ENCODE data around the gene AP1S1. TPM values are rescaled to one million over a fixed set of nuclear protein-coding genes. Genes with fewer than 3 reads are reported as not detected.

The AP1S1 gene
- total RNA-seq, 2 experiments from 2014 or later = 46.7 to 50.0 TPM

DNA sequence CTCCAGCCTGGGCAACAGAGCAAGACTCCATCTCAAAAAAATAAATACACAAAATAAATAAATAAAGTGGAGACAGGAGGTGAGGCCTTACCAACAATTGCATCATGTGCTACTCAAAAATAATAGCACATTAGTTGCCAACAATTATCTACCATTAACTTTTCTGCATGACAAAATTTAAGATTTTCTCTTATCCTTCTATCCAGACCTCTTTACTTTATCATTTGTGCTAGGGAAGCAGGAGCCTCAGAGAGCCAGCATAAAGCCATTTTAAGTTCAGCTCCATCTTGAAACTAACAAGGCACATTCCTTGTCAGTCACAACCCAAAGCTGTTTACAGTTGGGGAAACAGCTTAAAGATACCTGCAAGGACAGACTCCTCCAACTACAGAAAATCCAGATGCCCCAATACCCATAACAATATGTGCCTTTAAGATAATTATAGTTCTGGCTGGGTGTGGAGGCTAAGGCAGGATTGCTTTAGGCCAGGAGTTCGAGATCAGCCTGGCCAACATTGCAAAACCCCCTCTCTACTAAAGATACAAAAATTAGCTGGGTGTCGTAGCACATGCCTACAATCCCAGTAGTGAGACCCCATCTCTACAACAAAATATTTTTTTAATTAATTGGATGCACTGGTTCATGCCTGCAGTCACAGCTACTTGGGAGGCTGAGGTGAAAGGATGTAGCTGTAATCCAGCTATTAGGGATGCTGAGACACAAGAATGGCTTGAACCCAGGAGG is 2.2 kb upstream of the AP1S1 start:
- Mint-ChIP-seq H3K4me1 (peaks cover 21% of the 10 kb centered on the region), H3K9me3 (no peaks in the 10 kb centered on the region), H3K4me3 (no peak overlapping the region), H3K36me3 (ENCODE audit: low read depth) (peaks cover 5% of the 10 kb centered on the region), H3K27me3 (peaks cover 23% of the 10 kb centered on the region), H3K27ac (no peak overlapping the region)
- no peak for DNase-seq
- CTCF ChIA-PET = interaction anchor here (0.8 to 3.1 kb wide), 5 partner anchors 10 to 131 kb away, joined by 3 to 55 read pairs (median 3); partner anchors contain the start of gene ZNHIT1
- POLR2A ChIA-PET = interaction anchor here (0.7 kb wide), 1 partner anchor 11 kb away, joined by 4 read pairs; no protein-coding TSS in a partner anchor

DNA sequence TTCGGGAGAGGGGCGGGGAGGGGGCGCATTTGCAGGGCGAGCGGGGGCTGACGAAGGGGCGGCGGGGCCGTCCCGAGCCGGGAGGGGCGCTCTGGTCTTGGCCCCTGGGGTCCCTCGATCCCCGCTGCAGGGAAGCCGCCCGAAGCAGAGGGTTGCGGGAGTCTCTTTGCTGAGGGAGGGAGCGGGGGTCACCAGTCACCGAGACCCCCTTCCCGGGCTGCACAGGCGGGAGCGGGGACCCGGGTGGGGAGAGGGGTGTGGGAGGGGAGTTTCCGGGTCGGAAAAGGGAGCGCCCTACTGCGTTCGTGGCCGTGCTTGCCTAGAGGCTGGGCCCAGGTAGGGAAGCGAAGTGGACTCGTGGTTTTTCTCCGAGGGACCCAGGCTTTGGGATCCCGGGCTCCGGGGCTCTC is 422 bp downstream of the AP1S1 start:
- Mint-ChIP-seq H3K27ac (no peak overlapping the region), H3K27me3 (peaks cover 8% of the 10 kb centered on the region), H3K4me1 (peaks cover 16% of the 10 kb centered on the region), H3K36me3 (ENCODE audit: low read depth) (peaks cover 15% of the 10 kb centered on the region), H3K4me3 (peak overlapping the region; percentile 79), H3K9me3 (no peaks in the 10 kb centered on the region)
- ChIA-PET CTCF (interaction anchor here (0.7 to 5.3 kb wide), 7 partner anchors 11 to 90 kb away, joined by 3 to 55 read pairs (median 8); partner anchors contain the start of genes FIS1, PLOD3, VGF and ZNHIT1), POLR2A (interaction anchor here (1.0 to 1.5 kb wide), 3 partner anchors 63 to 280 kb away, joined by 3 to 4 read pairs (median 3); partner anchors contain the start of genes PLOD3, SRRT, TRIM56 and ZNHIT1)
- no peak for DNase-seq

- H3K36me3 Mint-ChIP-seq (ENCODE audit: low read depth) = peaks cover 20% of the 10 kb centered on the region
- H3K9me3 Mint-ChIP-seq = no peaks in the 10 kb centered on the region
- H3K4me1 Mint-ChIP-seq = peaks cover 16% of the 10 kb centered on the region
- CTCF ChIA-PET = interaction anchor here (0.6 to 5.3 kb wide), 10 partner anchors 10 to 243 kb away, joined by 3 to 47 read pairs (median 5); partner anchors contain the start of genes FIS1, PLOD3, VGF and ZNHIT1
- H3K27ac Mint-ChIP-seq = no peak overlapping the region
- POLR2A ChIA-PET = interaction anchor here (1.1 to 1.5 kb wide), 2 partner anchors 63 to 70 kb away, joined by 3 to 4 read pairs; partner anchors contain the start of genes PLOD3, TRIM56 and ZNHIT1
- DNase-seq = no peak
- H3K27me3 Mint-ChIP-seq = peaks cover 6% of the 10 kb centered on the region
- H3K4me3 Mint-ChIP-seq = peak overlapping the region; percentile 79
Measured at GRCh38 chr7:101155303-101155702, 1.0 kb downstream of the AP1S1 start.

- Mint-ChIP-seq H3K9me3 (no peaks in the 10 kb centered on the region), H3K27ac (peak overlapping the region; percentile 16), H3K27me3 (peaks cover 6% of the 10 kb centered on the region), H3K36me3 (ENCODE audit: low read depth) (peaks cover 24% of the 10 kb centered on the region), H3K4me1 (peaks cover 16% of the 10 kb centered on the region), H3K4me3 (no peak overlapping the region)
- DNase-seq = no peak
- ChIA-PET CTCF (interaction anchor here (0.6 to 5.3 kb wide), 8 partner anchors 9 to 134 kb away, joined by 3 to 47 read pairs (median 8); partner anchors contain the start of genes PLOD3, VGF and ZNHIT1), POLR2A (interaction anchor here (1.0 to 1.5 kb wide), 2 partner anchors 9 to 71 kb away, joined by 4 read pairs; partner anchors contain the start of gene TRIM56)
Measured at GRCh38 chr7:101156277-101156676, 2.0 kb downstream of the AP1S1 start.

- H3K27ac Mint-ChIP-seq = no peak overlapping the region
- H3K9me3 Mint-ChIP-seq = no peaks in the 10 kb centered on the region
- DNase-seq = no peak
- peaks cover 16% of the 10 kb centered on the region for H3K4me1 Mint-ChIP-seq
- no peak overlapping the region for H3K4me3 Mint-ChIP-seq
- POLR2A ChIA-PET = interaction anchor here (0.7 kb wide), 1 partner anchor 26 kb away, joined by 4 read pairs; no protein-coding TSS in a partner anchor
- H3K36me3 Mint-ChIP-seq (ENCODE audit: low read depth) = peaks cover 27% of the 10 kb centered on the region
- H3K27me3 Mint-ChIP-seq = peaks cover 6% of the 10 kb centered on the region
- CTCF ChIA-PET = interaction anchor here (0.6 to 5.3 kb wide), 10 partner anchors 9 to 268 kb away, joined by 3 to 47 read pairs (median 4); partner anchors contain the start of genes UFSP1 and VGF
Measured at GRCh38 chr7:101156866-101157589, 2.8 kb downstream of the AP1S1 start.

- H3K4me3 Mint-ChIP-seq = no peak overlapping the region
- peaks cover 27% of the 10 kb centered on the region for H3K36me3 Mint-ChIP-seq (ENCODE audit: low read depth)
- ChIA-PET CTCF (interaction anchor here (1.1 to 5.3 kb wide), 3 partner anchors 16 to 84 kb away, joined by 3 to 47 read pairs (median 4); no protein-coding TSS in a partner anchor), POLR2A (no interaction called here)
- DNase-seq = no peak
- H3K27ac Mint-ChIP-seq = no peak overlapping the region
- peaks cover 12% of the 10 kb centered on the region for H3K27me3 Mint-ChIP-seq
- H3K9me3 Mint-ChIP-seq = no peaks in the 10 kb centered on the region
- peaks cover 22% of the 10 kb centered on the region for H3K4me1 Mint-ChIP-seq
Measured at GRCh38 chr7:101159696-101160674, 5.7 kb downstream of the AP1S1 start.

GRCh38 chr7:101160910-101161309 is 6.6 kb downstream of the AP1S1 start:
- POLR2A ChIA-PET = no interaction called here

GRCh38 chr7:101161692-101162471 is 7.6 kb downstream of the AP1S1 start:
- Mint-ChIP-seq H3K4me3 (peak overlapping the region; percentile 58), H3K27ac (no peak overlapping the region), H3K27me3 (peaks cover 28% of the 10 kb centered on the region), H3K9me3 (no peaks in the 10 kb centered on the region), H3K36me3 (ENCODE audit: low read depth) (peaks cover 27% of the 10 kb centered on the region), H3K4me1 (peaks cover 25% of the 10 kb centered on the region)
- no peak for DNase-seq
- ChIA-PET CTCF (interaction anchor here (0.7 to 1.8 kb wide), 3 partner anchors 18 to 472 kb away, joined by 3 to 6 read pairs (median 4); no protein-coding TSS in a partner anchor), POLR2A (no interaction called here)

More at GRCh38 chr7:101160910-101161309, 6.6 kb downstream of the AP1S1 start:
- CTCF ChIA-PET = interaction anchor here (1.1 to 1.8 kb wide), 2 partner anchors 17 to 83 kb away, joined by 3 to 4 read pairs; no protein-coding TSS in a partner anchor
- peaks cover 24% of the 10 kb centered on the region for H3K4me1 Mint-ChIP-seq
- no peak for DNase-seq
- no peaks in the 10 kb centered on the region for H3K9me3 Mint-ChIP-seq
- H3K36me3 Mint-ChIP-seq (ENCODE audit: low read depth) = peaks cover 31% of the 10 kb centered on the region
- no peak overlapping the region for H3K27ac Mint-ChIP-seq
- H3K27me3 Mint-ChIP-seq = peaks cover 21% of the 10 kb centered on the region
- no peak overlapping the region for H3K4me3 Mint-ChIP-seq

DNA sequence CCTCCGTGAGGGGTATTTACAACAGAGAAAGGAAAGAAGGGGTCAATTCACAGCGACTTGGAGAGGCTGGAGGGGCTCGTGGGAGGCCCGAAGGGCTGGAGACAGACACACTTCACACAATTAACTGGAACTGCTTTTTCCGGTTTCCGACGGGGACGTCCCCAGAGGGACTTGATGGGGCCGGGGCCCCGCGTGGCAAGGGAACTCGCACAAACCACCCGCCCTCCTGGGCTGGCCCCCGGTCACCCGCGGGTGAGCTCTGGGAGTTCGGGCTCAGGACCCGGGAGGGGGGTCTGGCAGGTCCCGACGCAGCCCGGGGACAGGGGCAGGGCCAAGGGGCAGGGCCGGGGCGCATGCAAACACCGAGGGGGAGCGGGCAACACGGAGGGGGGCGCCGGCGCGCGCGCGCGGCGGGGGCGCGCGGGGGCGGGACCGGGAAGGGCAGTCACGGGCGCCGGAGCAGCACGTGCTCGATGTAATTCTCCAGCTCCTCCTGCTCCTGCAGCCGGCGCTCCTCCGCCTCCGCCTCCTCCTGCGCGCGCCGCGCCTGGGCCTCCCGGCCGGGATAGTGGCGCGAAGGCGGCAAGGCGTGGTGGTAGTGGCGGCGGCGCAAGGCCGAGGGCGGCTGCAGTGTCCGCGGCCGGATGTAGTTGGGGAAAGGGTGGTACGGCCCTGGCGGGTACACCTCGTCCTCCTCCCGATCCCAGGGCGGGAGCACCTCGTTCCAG is 8.4 kb downstream of the AP1S1 start:
- CTCF ChIA-PET = interaction anchor here (1.1 to 1.4 kb wide), 2 partner anchors 19 to 30 kb away, joined by 4 to 5 read pairs; no protein-coding TSS in a partner anchor

GRCh38 chr7:101163279-101164070 is 9.2 kb downstream of the AP1S1 start:
- no peaks in the 10 kb centered on the region for H3K9me3 Mint-ChIP-seq
- peak overlapping the region; percentile 71 for H3K4me3 Mint-ChIP-seq
- H3K27me3 Mint-ChIP-seq = peaks cover 44% of the 10 kb centered on the region
- DNase-seq = peak; percentile 58
- ChIA-PET CTCF (interaction anchor here (1.1 to 1.4 kb wide), 2 partner anchors 20 to 29 kb away, joined by 4 to 5 read pairs; no protein-coding TSS in a partner anchor), POLR2A (interaction anchor here (0.8 to 1.2 kb wide), 2 partner anchors 11 to 54 kb away, joined by 3 read pairs; partner anchors contain the start of gene PLOD3)
- peaks cover 20% of the 10 kb centered on the region for H3K36me3 Mint-ChIP-seq (ENCODE audit: low read depth)
- no peak overlapping the region for H3K27ac Mint-ChIP-seq
- peaks cover 33% of the 10 kb centered on the region for H3K4me1 Mint-ChIP-seq

More for the DNA sequence above, 8.4 kb downstream of the AP1S1 start:
- no peak overlapping the region for H3K27ac Mint-ChIP-seq
- peak overlapping the region; percentile 58 for H3K4me3 Mint-ChIP-seq
- H3K9me3 Mint-ChIP-seq = no peaks in the 10 kb centered on the region
- peaks cover 36% of the 10 kb centered on the region for H3K27me3 Mint-ChIP-seq
- peaks cover 25% of the 10 kb centered on the region for H3K36me3 Mint-ChIP-seq (ENCODE audit: low read depth)
- peaks cover 29% of the 10 kb centered on the region for H3K4me1 Mint-ChIP-seq
- POLR2A ChIA-PET = interaction anchor here (0.8 to 1.2 kb wide), 2 partner anchors 11 to 54 kb away, joined by 3 read pairs; partner anchors contain the start of gene PLOD3
- no peak for DNase-seq

All from activated CD4-positive, alpha-beta memory T cell treated with anti-CD3 and anti-CD28 coated beads, Interleukin-2, amount 10 ng/mL, durations not matched to agents 7 days and 5 days (primary cell).